ENCODE measurements around the gene ZSCAN9. TPM values are rescaled to one million over a fixed set of nuclear protein-coding genes. Genes with fewer than 3 reads are reported as not detected.

Gene ZSCAN9
- 20.4 TPM for total RNA-seq
- 10 to 100 TPM; 19.2 to 22.6 (median 19.9) TPM for polyA plus RNA-seq (ENCODE audit: insufficient read depth in 1 of 8, insufficient read length in 8 of 8, low replicate concordance in 1 of 8)
- long read RNA-seq, donor 1, transcript ZSCAN9-203 (3 exons, 757 nt) = major isoform, 6 of 8 reads
- long read RNA-seq, donor 1, partial matches to known transcripts = 0 of 8 reads
- long read RNA-seq, donor 1, other reads (novel, unspliced or antisense) = 0 of 8 reads
- long read RNA-seq, donor 2, partial matches to known transcripts = 0 of 1 reads
- long read RNA-seq, donor 2, other reads (novel, unspliced or antisense) = 0 of 1 reads
- long read RNA-seq, donor 3, transcript ZSCAN9-203 (3 exons, 757 nt) = major isoform, 9 of 21 reads
- long read RNA-seq, donor 3, partial matches to known transcripts = 8 of 21 reads
- long read RNA-seq, donor 3, other reads (novel, unspliced or antisense) = 0 of 21 reads
- long read RNA-seq, donor 4, partial matches to known transcripts = 0 of 3 reads
- long read RNA-seq, donor 4, other reads (novel, unspliced or antisense) = 0 of 3 reads
- long read RNA-seq, donor 5, transcript ZSCAN9-203 (3 exons, 757 nt) = major isoform, 14 of 22 reads
- long read RNA-seq, donor 5, partial matches to known transcripts = 0 of 22 reads
- long read RNA-seq, donor 5, other reads (novel, unspliced or antisense) = 0 of 22 reads
- long read RNA-seq, donor 6, partial matches to known transcripts = 0 of 12 reads
- long read RNA-seq, donor 6, other reads (novel, unspliced or antisense) = 0 of 12 reads
- long read RNA-seq, donor 7, transcript ZSCAN9-203 (3 exons, 757 nt) = major isoform, 5 of 16 reads
- long read RNA-seq, donor 7, partial matches to known transcripts = 6 of 16 reads
- long read RNA-seq, donor 7, other reads (novel, unspliced or antisense) = 0 of 16 reads
- long read RNA-seq, donor 8, partial matches to known transcripts = 0 of 2 reads
- long read RNA-seq, donor 8, other reads (novel, unspliced or antisense) = 0 of 2 reads
- long read RNA-seq, donor 9, transcript ZSCAN9-203 (3 exons, 757 nt) = major isoform, 5 of 8 reads
- long read RNA-seq, donor 9, partial matches to known transcripts = 0 of 8 reads
- long read RNA-seq, donor 9, other reads (novel, unspliced or antisense) = 0 of 8 reads
- long read RNA-seq, donor 10, transcript ZSCAN9-201 (4 exons, 1,621 nt) = major isoform, 7 of 11 reads
- long read RNA-seq, donor 10, partial matches to known transcripts = 0 of 11 reads
- long read RNA-seq, donor 10, other reads (novel, unspliced or antisense) = 0 of 11 reads
- long read RNA-seq, donor 11, partial matches to known transcripts = 0 of 4 reads
- long read RNA-seq, donor 11, other reads (novel, unspliced or antisense) = 0 of 4 reads

- peak; percentile 97 for DNase-seq
- Histone ChIP-seq H3K27me3 (ENCODE audit: control insufficient read depth, insufficient read depth, low read length) (peaks cover 2% of the 10 kb centered on the region), H3K27ac (ENCODE audit: low read length) (peak within 1 kb of the TSS; percentile 87), H3K4me3 (ENCODE audit: low read length) (peak within 1 kb of the TSS; percentile 80), H3K36me3 (ENCODE audit: control insufficient read depth, insufficient read depth, low read length) (peaks cover 30% of the 10 kb centered on the region), H3K4me1 (ENCODE audit: control insufficient read depth, insufficient read depth, low read length) (peaks cover 11% of the 10 kb centered on the region), H3K9me3 (replicated peaks; ENCODE audit: control insufficient read depth, low read depth, low read length) (no peaks in the 10 kb centered on the region)
- WGBS (ENCODE audit: insufficient coverage) = 0% methylated on average over 25 of the region's 45 CpGs
Observed at GRCh38 chr6:28225056-28225834, at the start of gene ZSCAN9. Gene ZSCAN9, plus strand, starts transcription at chr6:28225275. Its CDS starts 1,810 bp downstream, at chr6:28227085.

- Histone ChIP-seq H3K27ac (ENCODE audit: low read length) (no peak overlapping the region), H3K4me1 (ENCODE audit: control insufficient read depth, insufficient read depth, low read length) (no peaks in the 10 kb centered on the region)
- no CpG with 5 or more reads among the region's 1 CpG for WGBS (ENCODE audit: insufficient coverage)
Observed at GRCh38 chr6:28176373-28176772, 48.7 kb upstream of the ZSCAN9 start.

GRCh38 chr6:28182255-28182654, 42.8 kb upstream of the ZSCAN9 start:
- WGBS (ENCODE audit: insufficient coverage) = no CpG with 5 or more reads among the region's 1 CpG
- Histone ChIP-seq H3K27ac (ENCODE audit: low read length) (no peak overlapping the region), H3K4me1 (ENCODE audit: control insufficient read depth, insufficient read depth, low read length) (no peaks in the 10 kb centered on the region), H3K27me3 (ENCODE audit: control insufficient read depth, insufficient read depth, low read length) (no peaks in the 10 kb centered on the region), H3K4me3 (ENCODE audit: low read length) (no peak overlapping the region), H3K36me3 (ENCODE audit: control insufficient read depth, insufficient read depth, low read length) (no peaks in the 10 kb centered on the region), H3K9me3 (replicated peaks; ENCODE audit: control insufficient read depth, low read depth, low read length) (peaks cover 2% of the 10 kb centered on the region)
- DNase-seq = no peak

More at GRCh38 chr6:28176373-28176772, 48.7 kb upstream of the ZSCAN9 start:
- DNase-seq = no peak
- no peak overlapping the region for H3K4me3 ChIP-seq (ENCODE audit: low read length)
- H3K9me3 ChIP-seq (replicated peaks; ENCODE audit: control insufficient read depth, low read depth, low read length) = no peaks in the 10 kb centered on the region
- H3K36me3 ChIP-seq (ENCODE audit: control insufficient read depth, insufficient read depth, low read length) = no peaks in the 10 kb centered on the region
- no peaks in the 10 kb centered on the region for H3K27me3 ChIP-seq (ENCODE audit: control insufficient read depth, insufficient read depth, low read length)

- peaks cover 32% of the 10 kb centered on the region for H3K9me3 ChIP-seq (replicated peaks; ENCODE audit: control insufficient read depth, low read depth, low read length)
- no peak overlapping the region for H3K27ac ChIP-seq (ENCODE audit: low read length)
- no peak overlapping the region for H3K4me3 ChIP-seq (ENCODE audit: low read length)
- WGBS (ENCODE audit: insufficient coverage) = no CpG with 5 or more reads among the region's 6 CpGs
- H3K27me3 ChIP-seq (ENCODE audit: control insufficient read depth, insufficient read depth, low read length) = no peaks in the 10 kb centered on the region
- no peaks in the 10 kb centered on the region for H3K36me3 ChIP-seq (ENCODE audit: control insufficient read depth, insufficient read depth, low read length)
- no peaks in the 10 kb centered on the region for H3K4me1 ChIP-seq (ENCODE audit: control insufficient read depth, insufficient read depth, low read length)
- DNase-seq = no peak
Observed at GRCh38 chr6:28188111-28188979, 36.7 kb upstream of the ZSCAN9 start.

- Histone ChIP-seq H3K4me3 (ENCODE audit: low read length) (no peak overlapping the region), H3K36me3 (ENCODE audit: control insufficient read depth, insufficient read depth, low read length) (no peaks in the 10 kb centered on the region), H3K4me1 (ENCODE audit: control insufficient read depth, insufficient read depth, low read length) (no peaks in the 10 kb centered on the region), H3K27me3 (ENCODE audit: control insufficient read depth, insufficient read depth, low read length) (peaks cover 5% of the 10 kb centered on the region), H3K27ac (ENCODE audit: low read length) (no peak overlapping the region), H3K9me3 (replicated peaks; ENCODE audit: control insufficient read depth, low read depth, low read length) (peaks cover 3% of the 10 kb centered on the region)
- no peak for DNase-seq
- WGBS (ENCODE audit: insufficient coverage) = no CpG with 5 or more reads among the region's 1 CpG
Observed at GRCh38 chr6:28200020-28200419, 25.1 kb upstream of the ZSCAN9 start.

GRCh38 chr6:28203201-28203600, 21.9 kb upstream of the ZSCAN9 start:
- H3K4me3 ChIP-seq (ENCODE audit: low read length) = no peak overlapping the region
- H3K27ac ChIP-seq (ENCODE audit: low read length) = no peak overlapping the region
- no peak for DNase-seq
- peaks cover 3% of the 10 kb centered on the region for H3K9me3 ChIP-seq (replicated peaks; ENCODE audit: control insufficient read depth, low read depth, low read length)
- no CpG with 5 or more reads among the region's 4 CpGs for WGBS (ENCODE audit: insufficient coverage)
- peaks cover 25% of the 10 kb centered on the region for H3K27me3 ChIP-seq (ENCODE audit: control insufficient read depth, insufficient read depth, low read length)
- H3K36me3 ChIP-seq (ENCODE audit: control insufficient read depth, insufficient read depth, low read length) = no peaks in the 10 kb centered on the region
- H3K4me1 ChIP-seq (ENCODE audit: control insufficient read depth, insufficient read depth, low read length) = peaks cover 11% of the 10 kb centered on the region

- Histone ChIP-seq H3K36me3 (ENCODE audit: control insufficient read depth, insufficient read depth, low read length) (no peaks in the 10 kb centered on the region), H3K9me3 (replicated peaks; ENCODE audit: control insufficient read depth, low read depth, low read length) (peaks cover 3% of the 10 kb centered on the region), H3K27ac (ENCODE audit: low read length) (no peak overlapping the region), H3K27me3 (ENCODE audit: control insufficient read depth, insufficient read depth, low read length) (peaks cover 33% of the 10 kb centered on the region), H3K4me3 (ENCODE audit: low read length) (no peak overlapping the region), H3K4me1 (ENCODE audit: control insufficient read depth, insufficient read depth, low read length) (peaks cover 15% of the 10 kb centered on the region)
- no peak for DNase-seq
- WGBS (ENCODE audit: insufficient coverage) = no CpG with 5 or more reads among the region's 1 CpG
Observed at GRCh38 chr6:28205879-28206278, 19.2 kb upstream of the ZSCAN9 start.

- no peak overlapping the region for H3K4me3 ChIP-seq (ENCODE audit: low read length)
Observed at GRCh38 chr6:28206527-28206926, 18.5 kb upstream of the ZSCAN9 start.

More at GRCh38 chr6:28206527-28206926, 18.5 kb upstream of the ZSCAN9 start:
- no CpG with 5 or more reads among the region's 3 CpGs for WGBS (ENCODE audit: insufficient coverage)
- Histone ChIP-seq H3K27me3 (ENCODE audit: control insufficient read depth, insufficient read depth, low read length) (peaks cover 37% of the 10 kb centered on the region), H3K4me1 (ENCODE audit: control insufficient read depth, insufficient read depth, low read length) (peaks cover 15% of the 10 kb centered on the region), H3K9me3 (replicated peaks; ENCODE audit: control insufficient read depth, low read depth, low read length) (peaks cover 3% of the 10 kb centered on the region), H3K36me3 (ENCODE audit: control insufficient read depth, insufficient read depth, low read length) (no peaks in the 10 kb centered on the region), H3K27ac (ENCODE audit: low read length) (no peak overlapping the region)
- no peak for DNase-seq
